ENCODE measurements around the gene PCIF1.

PCIF1 gene

GRCh38 chr20:45904583-45905504 is 29.6 kb upstream of the PCIF1 start:
- DNase-seq, result no peak

- no peak for DNase-seq
Measured at GRCh38 chr20:45905505-45906079, 28.9 kb upstream of the PCIF1 start.

GRCh38 chr20:45907219-45907948 is 27.1 kb upstream of the PCIF1 start:
- no peak for DNase-seq

GRCh38 chr20:45908084-45908483 is 26.4 kb upstream of the PCIF1 start:
- DNase-seq, result no peak

GRCh38 chr20:45909336-45909808 is 25.1 kb upstream of the PCIF1 start:
- DNase-seq, result no peak

GRCh38 chr20:45909817-45910669 is 24.4 kb upstream of the PCIF1 start:
- DNase-seq, result no peak

GRCh38 chr20:45910670-45911485 is 23.6 kb upstream of the PCIF1 start:
- DNase-seq, result peak; percentile 46 to 83 (median 68)

- peak in 4 of 6 experiments; percentile 8 to 24 (median 18) for DNase-seq
Measured at GRCh38 chr20:45911486-45912343, 22.8 kb upstream of the PCIF1 start, which contains the start of gene PLTP. TSS of gene PLTP (minus strand) at chr20:45912155. CDS start at chr20:45911452, 703 bp downstream.

GRCh38 chr20:45912344-45912682 is 22.2 kb upstream of the PCIF1 start:
- DNase-seq, result no peak

GRCh38 chr20:45913116-45913515 is 21.4 kb upstream of the PCIF1 start:
- DNase-seq, result no peak

- no peak for DNase-seq
Measured at GRCh38 chr20:45917790-45918141, 16.7 kb upstream of the PCIF1 start.

GRCh38 chr20:45918182-45918737 is 16.2 kb upstream of the PCIF1 start:
- DNase-seq, result no peak

GRCh38 chr20:45918779-45919537 is 15.5 kb upstream of the PCIF1 start:
- no peak for DNase-seq

GRCh38 chr20:45919542-45920399 is 14.7 kb upstream of the PCIF1 start:
- no peak for DNase-seq

- DNase-seq, result no peak
Measured at GRCh38 chr20:45920462-45921336, 13.8 kb upstream of the PCIF1 start.

- DNase-seq, result no peak
Measured at GRCh38 chr20:45921337-45922189, 12.9 kb upstream of the PCIF1 start.

Measured in stimulated activated naive CD4-positive, alpha-beta T cell (primary cell).